Osteocyte (in vitro differentiated cells): Measurements from ENCODE around the gene NBDY. TPM values are rescaled to one million over a fixed set of nuclear protein-coding genes. Genes with fewer than 3 reads are reported as not detected.

Experiments used
- DNase-seq: peaks from one replicate; pipeline ENCODE4 v3.0.0; 2021; ENCODE audit warnings: mixed read lengths; ENCODE audit not compliant: unreplicated experiment; ENCODE audit errors: extremely low spot score
- H3K27ac Mint-ChIP-seq: one replicate; pipeline ENCODE4 v1.8.0; 2021; ENCODE audit warnings: mild to moderate bottlenecking, mixed read lengths; ENCODE audit not compliant: unreplicated experiment
- H3K27me3 Mint-ChIP-seq: one replicate; pipeline ENCODE4 v1.8.0; 2021; ENCODE audit warnings: mixed read lengths; ENCODE audit not compliant: unreplicated experiment
- H3K36me3 Mint-ChIP-seq: one replicate; pipeline ENCODE4 v1.8.0; 2021; ENCODE audit warnings: mixed read lengths; ENCODE audit not compliant: unreplicated experiment
- H3K4me1 Mint-ChIP-seq: one replicate; pipeline ENCODE4 v1.8.0; 2021; ENCODE audit warnings: mixed read lengths; ENCODE audit not compliant: unreplicated experiment
- H3K4me3 Mint-ChIP-seq: one replicate; pipeline ENCODE4 v1.8.0; 2021; ENCODE audit warnings: mild to moderate bottlenecking, moderate library complexity, mixed read lengths; ENCODE audit not compliant: unreplicated experiment
- H3K9me3 Mint-ChIP-seq: one replicate; pipeline ENCODE4 v1.8.0; 2021; ENCODE audit warnings: mixed read lengths; ENCODE audit not compliant: unreplicated experiment
- CTCF ChIP-seq: fragments of 200-600 bp; sonication (generic); IDR thresholded peaks from 2 replicates; pipeline ENCODE4 v1.5.0; 2021; ENCODE audit warnings: antibody characterized with exemption, mild to moderate bottlenecking, moderate library complexity
- total RNA-seq: library from RNA; stranded (reverse); gene quantifications from 2 replicates; pipeline ENCODE4 v1.2.1, GENCODE V29; 2021

NBDY gene
- total RNA-seq, 1 donor from 2014 or later, result 61.1 TPM

DNA sequence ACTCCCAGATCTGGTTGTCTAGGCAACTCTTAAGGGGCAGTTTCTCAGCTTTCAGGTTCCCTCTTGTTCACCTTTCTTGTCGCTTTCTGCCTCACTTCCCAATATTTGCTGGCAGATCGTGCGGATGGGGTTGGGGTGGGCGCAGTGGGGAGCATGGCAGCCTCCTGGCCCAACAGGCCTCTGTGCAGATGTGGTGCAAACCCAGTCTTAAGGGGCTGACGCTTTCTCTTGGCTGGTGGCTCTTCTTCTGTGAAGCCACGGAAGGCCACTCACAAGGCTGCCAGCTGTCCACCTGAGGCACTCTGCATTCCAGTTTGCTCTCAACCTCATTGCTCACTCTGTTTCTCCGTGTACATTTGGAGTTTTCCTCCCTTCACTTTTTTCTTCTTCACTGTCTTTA, 61.7 kb downstream of the NBDY start:
- Mint-ChIP-seq H3K27me3 (no peaks in the 10 kb centered on the region), H3K9me3 (peaks cover under 1% of the 10 kb centered on the region), H3K27ac (no peak overlapping the region), H3K4me1 (no peaks in the 10 kb centered on the region), H3K4me3 (no peak overlapping the region), H3K36me3 (peaks cover 6% of the 10 kb centered on the region)
- DNase-seq, result no peak
- no peak for TF ChIP-seq CTCF

- Mint-ChIP-seq H3K4me1 (peaks cover 6% of the 10 kb centered on the region), H3K9me3 (peaks cover 8% of the 10 kb centered on the region), H3K4me3 (no peak overlapping the region), H3K36me3 (peaks cover 6% of the 10 kb centered on the region), H3K27me3 (no peaks in the 10 kb centered on the region), H3K27ac (no peak overlapping the region)
- TF ChIP-seq CTCF, result no peak
- DNase-seq, result no peak
Observed at GRCh38 chrX:56791456-56791855, 62.4 kb downstream of the NBDY start.

- H3K27ac Mint-ChIP-seq, result no peak overlapping the region
Observed at GRCh38 chrX:56792270-56793111, 63.4 kb downstream of the NBDY start.

DNA sequence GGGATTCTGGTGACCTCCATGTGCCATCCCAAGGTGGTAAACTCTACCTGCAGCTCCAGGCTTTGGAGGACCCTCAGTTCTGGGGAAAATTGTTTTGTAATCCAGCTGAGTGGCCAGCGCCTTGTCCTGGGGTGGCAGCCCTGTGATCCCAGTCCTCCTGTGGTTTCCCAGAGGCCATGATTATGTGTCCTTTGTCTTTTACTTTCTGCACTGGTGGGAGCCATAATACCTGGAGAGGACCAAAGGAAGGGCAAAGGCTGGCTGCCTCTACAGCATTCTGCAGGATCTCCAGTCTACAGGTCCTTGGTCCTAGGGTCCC, 64.0 kb downstream of the NBDY start:
- H3K36me3 Mint-ChIP-seq, result peaks cover 6% of the 10 kb centered on the region
- TF ChIP-seq CTCF, result no peak
- H3K9me3 Mint-ChIP-seq, result peaks cover 10% of the 10 kb centered on the region
- no peak overlapping the region for H3K27ac Mint-ChIP-seq
- H3K27me3 Mint-ChIP-seq, result no peaks in the 10 kb centered on the region
- peaks cover 7% of the 10 kb centered on the region for H3K4me1 Mint-ChIP-seq
- no peak for DNase-seq
- H3K4me3 Mint-ChIP-seq, result no peak overlapping the region

More at GRCh38 chrX:56792270-56793111, 63.4 kb downstream of the NBDY start:
- H3K36me3 Mint-ChIP-seq, result peaks cover 6% of the 10 kb centered on the region
- TF ChIP-seq CTCF, result no peak
- no peaks in the 10 kb centered on the region for H3K27me3 Mint-ChIP-seq
- peaks cover 7% of the 10 kb centered on the region for H3K4me1 Mint-ChIP-seq
- peaks cover 10% of the 10 kb centered on the region for H3K9me3 Mint-ChIP-seq
- no peak for DNase-seq
- no peak overlapping the region for H3K4me3 Mint-ChIP-seq

- H3K4me1 Mint-ChIP-seq, result peaks cover 7% of the 10 kb centered on the region
- H3K27ac Mint-ChIP-seq, result no peak overlapping the region
- no peak for TF ChIP-seq CTCF
- H3K27me3 Mint-ChIP-seq, result no peaks in the 10 kb centered on the region
- peaks cover 6% of the 10 kb centered on the region for H3K36me3 Mint-ChIP-seq
- no peak for DNase-seq
- H3K4me3 Mint-ChIP-seq, result no peak overlapping the region
- H3K9me3 Mint-ChIP-seq, result peaks cover 10% of the 10 kb centered on the region
Observed at GRCh38 chrX:56793521-56794320, 64.7 kb downstream of the NBDY start.
